Caco-2 (cell line): ENCODE measurements around the gene SH3TC2. TPM values are rescaled to one million over a fixed set of nuclear protein-coding genes. Genes with fewer than 3 reads are reported as not detected.

Experiments used
- BruUV-seq: library from RNA; stranded (reverse); fragments of 400-500 nt; replicated peaks from 2 replicates; lab custom pipeline; 2021; lab: Mats Ljungman, UMichigan
- CTCF ChIA-PET: fragments of 300-600 bp; sonication (Branson Sonifier 250); formaldehyde crosslinking; loops from one replicate; lab custom pipeline; 2022; ENCODE audit warnings: antibody characterized with exemption; lab: Charles Lee
- POLR2A ChIA-PET: fragments of 300-600 bp; sonication (Branson Sonifier 250); formaldehyde crosslinking; loops from one replicate; lab custom pipeline; 2022; ENCODE audit warnings: antibody characterized with exemption; lab: Charles Lee
- DNase-seq, 2 experiments: peaks; one replicate each; pipeline versions ENCODE4 v3.0.0 to v3.0.0-alpha.2; 2020 to 2022
- H3K27me3 ChIP-seq: replicated peaks from 2 replicates; pipeline ENCODE4 v1.6.0; 2011; ENCODE audit warnings: low read length; ENCODE audit not compliant: control insufficient read depth, insufficient read depth
- H3K36me3 ChIP-seq: 2 replicates; pipeline ENCODE4 v1.5.1; 2011; ENCODE audit warnings: low read length; ENCODE audit not compliant: control insufficient read depth, insufficient read depth
- H3K4me1 ChIP-seq: fragments of 250-450 bp; sonication (Bioruptor Pico); 2 replicates; pipeline ENCODE4 v1.5.1; 2020; ENCODE audit warnings: mild to moderate bottlenecking
- H3K4me3 ChIP-seq: 2 replicates; pipeline ENCODE4 v1.5.1; 2011; ENCODE audit warnings: low read depth, mild to moderate bottlenecking, control low read depth, low read length
- H3K9me3 ChIP-seq: fragments of 250-450 bp; sonication (Bioruptor Pico); 2 replicates; pipeline ENCODE4 v1.5.1; 2020; ENCODE audit warnings: mild to moderate bottlenecking, moderate library complexity
- H3K27ac Mint-ChIP-seq: one replicate; pipeline ENCODE4 v1.8.0; 2022; ENCODE audit warnings: mixed read lengths; ENCODE audit not compliant: unreplicated experiment
- H3K27me3 Mint-ChIP-seq: one replicate; pipeline ENCODE4 v1.8.0; 2022; ENCODE audit warnings: mixed read lengths; ENCODE audit not compliant: insufficient read depth, unreplicated experiment
- H3K36me3 Mint-ChIP-seq: one replicate; pipeline ENCODE4 v1.8.0; 2022; ENCODE audit warnings: mild to moderate bottlenecking, mixed read lengths; ENCODE audit not compliant: insufficient read depth, unreplicated experiment
- H3K4me1 Mint-ChIP-seq: one replicate; pipeline ENCODE4 v1.8.0; 2022; ENCODE audit warnings: low read depth, mixed read lengths; ENCODE audit not compliant: unreplicated experiment
- H3K4me3 Mint-ChIP-seq: one replicate; pipeline ENCODE4 v1.8.0; 2022; ENCODE audit warnings: mild to moderate bottlenecking, moderate library complexity, mixed read lengths; ENCODE audit not compliant: unreplicated experiment
- H3K9me3 Mint-ChIP-seq: one replicate; pipeline ENCODE4 v1.8.0; 2022; ENCODE audit warnings: mixed read lengths; ENCODE audit not compliant: unreplicated experiment
- intact Hi-C: fragments of 100-400 bp; cut with micrococcal nuclease; formaldehyde crosslinking; loops from one replicate; pipeline ENCODE4 v1.10.0; 2022; ENCODE audit not compliant: unreplicated experiment
- microRNA-seq: library from miRNA; unstranded; fragments of <30 nt; microRNA quantifications from one replicate; pipeline ENCODE4 v1.2.0, GENCODE V29; 2022
- total RNA-seq: library from RNA; stranded (reverse); gene quantifications from 2 replicates; pipeline ENCODE4 v1.2.3, GENCODE V29; 2022
- TF ChIP-seq, protein P1 (sequence below), 2 experiments: fragments of 200-600 bp in 1 of 2; IDR thresholded peaks; 1 replicate in 1 of 2; 2 replicates in 1 of 2; pipeline versions ENCODE4 v1.5.1 to v1.8.0; 2011 to 2022; ENCODE audit warnings: antibody characterized with exemption in 1 of 2, control low read depth in 1 of 2, inconsistent platforms in 1 of 2, low read depth in 1 of 2, low read length in 1 of 2, mild to moderate bottlenecking in 1 of 2, moderate library complexity in 1 of 2; ENCODE audit not compliant: insufficient read depth in 1 of 2, severe bottlenecking in 1 of 2, unreplicated experiment in 1 of 2

Gene SH3TC2
- total RNA-seq, 1 experiment from 2014 or later, result 5.8 TPM

DNA sequence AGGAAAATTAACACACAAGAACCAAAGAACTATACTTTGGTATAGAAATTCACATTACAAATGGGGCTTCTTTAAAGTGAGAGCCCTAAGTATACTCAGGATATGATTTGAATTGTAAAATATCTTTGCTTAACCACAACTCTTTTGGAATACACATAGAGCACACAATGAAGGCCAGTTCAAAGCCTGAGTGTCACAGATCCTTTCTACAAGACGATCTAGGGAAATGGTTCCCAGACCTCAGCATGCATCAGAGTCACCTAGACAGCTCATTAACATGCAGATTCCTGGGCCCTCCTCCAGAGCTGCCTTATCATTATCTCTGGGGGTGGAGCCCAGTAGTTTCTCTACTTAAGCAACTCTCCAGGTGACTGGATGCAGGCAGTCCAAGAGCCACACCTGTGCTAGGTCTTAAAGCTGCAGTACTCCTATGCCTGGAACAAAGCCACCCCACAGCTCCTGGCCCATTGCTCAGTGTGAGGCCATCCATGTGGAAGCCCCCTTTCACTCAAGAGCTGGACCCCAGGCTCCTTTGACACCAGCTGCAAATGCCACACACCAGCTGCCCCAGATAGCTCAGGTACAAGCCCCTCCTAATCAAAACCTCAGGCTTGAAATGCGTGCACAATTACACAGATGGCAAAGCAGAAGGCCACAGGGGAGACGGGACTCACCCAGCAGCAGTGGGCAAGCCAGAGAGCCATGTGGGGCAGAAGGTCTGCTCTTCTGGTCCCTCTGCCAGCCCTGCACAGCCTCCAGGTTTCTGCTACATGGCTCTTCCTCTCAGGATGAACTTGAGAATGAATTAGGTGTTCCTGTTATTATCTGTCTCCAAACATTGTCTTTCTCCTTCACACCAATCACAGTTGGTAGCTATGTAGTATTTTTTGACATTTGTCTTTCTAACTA lies 106.1 kb downstream of the SH3TC2 start:
- Histone ChIP-seq H3K4me3 (no peak overlapping the region), H3K9me3 (no peaks in the 10 kb centered on the region), H3K27me3 (no peaks in the 10 kb centered on the region), H3K4me1 (peaks cover 6% of the 10 kb centered on the region; the same call in 1 of the 2 replicates), H3K36me3 (no peaks in the 10 kb centered on the region)
- CTCF ChIA-PET, result interaction anchor here (0.6 to 2.6 kb wide), 11 partner anchors 11 to 224 kb away, joined by 3 to 20 read pairs (median 10); no protein-coding TSS in a partner anchor
- intact Hi-C loops, result loop anchor here (1.0 to 2.0 kb wide), 5 partner anchors 44 to 224 kb away; no protein-coding TSS in a partner anchor
- Mint-ChIP-seq H3K27me3 (peaks cover 9% of the 10 kb centered on the region), H3K27ac (no peak overlapping the region), H3K4me3 (no peak overlapping the region), H3K9me3 (no peaks in the 10 kb centered on the region), H3K36me3 (no peaks in the 10 kb centered on the region), H3K4me1 (no peaks in the 10 kb centered on the region)
- TF ChIP-seq, protein P1, sequence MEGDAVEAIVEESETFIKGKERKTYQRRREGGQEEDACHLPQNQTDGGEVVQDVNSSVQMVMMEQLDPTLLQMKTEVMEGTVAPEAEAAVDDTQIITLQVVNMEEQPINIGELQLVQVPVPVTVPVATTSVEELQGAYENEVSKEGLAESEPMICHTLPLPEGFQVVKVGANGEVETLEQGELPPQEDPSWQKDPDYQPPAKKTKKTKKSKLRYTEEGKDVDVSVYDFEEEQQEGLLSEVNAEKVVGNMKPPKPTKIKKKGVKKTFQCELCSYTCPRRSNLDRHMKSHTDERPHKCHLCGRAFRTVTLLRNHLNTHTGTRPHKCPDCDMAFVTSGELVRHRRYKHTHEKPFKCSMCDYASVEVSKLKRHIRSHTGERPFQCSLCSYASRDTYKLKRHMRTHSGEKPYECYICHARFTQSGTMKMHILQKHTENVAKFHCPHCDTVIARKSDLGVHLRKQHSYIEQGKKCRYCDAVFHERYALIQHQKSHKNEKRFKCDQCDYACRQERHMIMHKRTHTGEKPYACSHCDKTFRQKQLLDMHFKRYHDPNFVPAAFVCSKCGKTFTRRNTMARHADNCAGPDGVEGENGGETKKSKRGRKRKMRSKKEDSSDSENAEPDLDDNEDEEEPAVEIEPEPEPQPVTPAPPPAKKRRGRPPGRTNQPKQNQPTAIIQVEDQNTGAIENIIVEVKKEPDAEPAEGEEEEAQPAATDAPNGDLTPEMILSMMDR (IDR thresholded peaks at IDR 0.05; ENCODE audit: insufficient read depth in 1 of 2, low read depth in 1 of 2, low read length in 1 of 2, severe bottlenecking in 1 of 2, unreplicated experiment in 1 of 2), result no peak
- BruUV-seq, result no TSS peak
- peak in 1 of 2 experiments; percentile 10 for DNase-seq
- POLR2A ChIA-PET, result no interaction called here

Small RNAs within 50 kb of the gene (microRNA-seq; reads per million reads assigned to microRNA genes)
- 33.3 reads per million, percentile 62 among the genes with 10 or more reads in this experiment for gene MIR584

Other genes starting within 250 kb of the SH3TC2 start
- gene ADRB2, start 236.5 kb downstream of the SH3TC2 start, total RNA-seq, result not detected in 2 replicates
- gene ABLIM3, start 78.4 kb upstream of the SH3TC2 start, total RNA-seq, result not detected in 2 replicates
- gene AFAP1L1, start 208.8 kb upstream of the SH3TC2 start, total RNA-seq, result 0.30 and 0.45 TPM in 2 replicates